HEK293 (cell line): ENCODE measurements around the gene EML3.

Experiments used
- CTCF ChIA-PET: fragments of 350-600 bp; formaldehyde crosslinking; extraction: SDS; loops from one replicate; lab custom pipeline; 2021; ENCODE audit warnings: antibody characterized with exemption; lab: Yijun Ruan, JAX
- POLR2A ChIA-PET: fragments of 300-600 bp; formaldehyde crosslinking; extraction: SDS; loops from one replicate; lab custom pipeline; 2020; ENCODE audit warnings: antibody characterized with exemption, inconsistent platforms; lab: Yijun Ruan, JAX
- H3K27ac ChIP-seq: fragments of 200-500 bp; sonication (Bioruptor generic); 2 replicates; pipeline ENCODE4 v1.5.1; 2014; ENCODE audit warnings: low read depth, low read length, control low read depth, inconsistent platforms; ENCODE audit errors: extremely low read depth
- H3K36me3 ChIP-seq, 2 experiments: fragments of 200-500 bp in 1 of 2; sonication (Bioruptor generic) in 1 of 2; 1 replicate in 1 of 2; 2 replicates in 1 of 2; pipeline ENCODE4 v1.5.1; 2014 to 2017; ENCODE audit warnings: inconsistent platforms in 2 of 2, low read length in 2 of 2; ENCODE audit not compliant: control insufficient read depth in 2 of 2, insufficient read depth in 1 of 2
- H3K4me1 ChIP-seq: fragments of 200-500 bp; sonication (Bioruptor generic); 2 replicates; pipeline ENCODE4 v1.5.1; 2014; ENCODE audit warnings: mild to moderate bottlenecking, low read length, inconsistent platforms; ENCODE audit not compliant: control insufficient read depth, insufficient read depth
- H3K4me3 ChIP-seq: 2 replicates; pipeline ENCODE4 v1.5.1; 2011; ENCODE audit warnings: low read depth, mild to moderate bottlenecking, control low read depth, low read length, moderate library complexity
- H3K9me3 ChIP-seq: fragments of 200-500 bp; sonication (Bioruptor generic); 2 replicates; pipeline ENCODE4 v1.5.1; 2014; ENCODE audit warnings: low read depth, low read length, inconsistent platforms; ENCODE audit not compliant: control insufficient read depth, insufficient read depth
- BCL11A ChIP-seq: fragments of 450-650 bp; formaldehyde crosslinking; IDR thresholded peaks from 2 replicates; pipeline ENCODE4 v1.5.1; 2016; ENCODE audit warnings: low read depth, missing biosample characterization, missing genetic modification characterization
- ELK4 ChIP-seq: IDR thresholded peaks from 2 replicates; pipeline ENCODE4 v1.6.1; 2011; ENCODE audit warnings: mild to moderate bottlenecking, low read depth, low read length, borderline replicate concordance
- MEIS1 ChIP-seq: sonication (generic); formaldehyde crosslinking; IDR thresholded peaks from 2 replicates; pipeline ENCODE4 v1.8.1; 2022; ENCODE audit warnings: missing genetic modification reagents, mild to moderate bottlenecking, borderline replicate concordance
- OSR2 ChIP-seq: fragments of 450-650 bp; formaldehyde crosslinking; IDR thresholded peaks from 2 replicates; pipeline ENCODE4 v1.5.1; 2016; ENCODE audit warnings: missing biosample characterization, missing genetic modification characterization
- OVOL3 ChIP-seq: fragments of 450-650 bp; formaldehyde crosslinking; IDR thresholded peaks from 2 replicates; pipeline ENCODE4 v1.5.1; 2016; ENCODE audit warnings: missing biosample characterization, missing genetic modification characterization
- PRDM4 ChIP-seq: fragments of 450-650 bp; formaldehyde crosslinking; IDR thresholded peaks from 2 replicates; pipeline ENCODE4 v1.5.1; 2017; ENCODE audit warnings: missing biosample characterization, missing genetic modification characterization
- PRDM6 ChIP-seq: fragments of 450-650 bp; formaldehyde crosslinking; IDR thresholded peaks from 2 replicates; pipeline ENCODE4 v1.5.1; 2017; ENCODE audit warnings: missing biosample characterization, missing genetic modification characterization
- ZEB2 ChIP-seq: fragments of 450-650 bp; formaldehyde crosslinking; IDR thresholded peaks from 2 replicates; pipeline ENCODE4 v1.5.1; 2016; ENCODE audit warnings: missing biosample characterization, missing genetic modification characterization
- ZFHX2 ChIP-seq: fragments of 450-650 bp; formaldehyde crosslinking; conservative IDR thresholded peaks from 2 replicates; pipeline ENCODE4 v1.5.1; 2016; ENCODE audit warnings: missing biosample characterization, missing genetic modification characterization
- ZNF133 ChIP-seq: fragments of 450-650 bp; formaldehyde crosslinking; IDR thresholded peaks from 2 replicates; pipeline ENCODE4 v1.5.1; 2016; ENCODE audit warnings: missing biosample characterization, missing genetic modification characterization
- ZNF184 ChIP-seq: fragments of 450-650 bp; IDR thresholded peaks from 2 replicates; pipeline ENCODE4 v1.5.1; 2018; ENCODE audit warnings: missing biosample characterization, mild to moderate bottlenecking, missing genetic modification characterization
- ZNF202 ChIP-seq: fragments of 450-650 bp; formaldehyde crosslinking; IDR thresholded peaks from 2 replicates; pipeline ENCODE4 v1.5.1; 2016; ENCODE audit warnings: missing biosample characterization, missing genetic modification characterization, borderline replicate concordance
- ZNF211 ChIP-seq: fragments of 450-650 bp; formaldehyde crosslinking; IDR thresholded peaks from 2 replicates; pipeline ENCODE4 v1.5.1; 2016; ENCODE audit warnings: low read depth, missing biosample characterization, missing genetic modification characterization
- ZNF248 ChIP-seq: fragments of 450-650 bp; formaldehyde crosslinking; IDR thresholded peaks from 2 replicates; pipeline ENCODE4 v1.5.1; 2017; ENCODE audit warnings: missing biosample characterization, missing genetic modification characterization
- ZNF280D ChIP-seq: fragments of 450-650 bp; formaldehyde crosslinking; IDR thresholded peaks from 2 replicates; pipeline ENCODE4 v1.5.1; 2016; ENCODE audit warnings: missing biosample characterization, missing genetic modification characterization
- ZNF350 ChIP-seq: fragments of 450-650 bp; formaldehyde crosslinking; IDR thresholded peaks from 2 replicates; pipeline ENCODE4 v1.5.0; 2017; ENCODE audit warnings: missing biosample characterization, mild to moderate bottlenecking, missing genetic modification characterization
- ZNF354C ChIP-seq: fragments of 450-650 bp; formaldehyde crosslinking; IDR thresholded peaks from 2 replicates; pipeline ENCODE4 v1.5.1; 2016; ENCODE audit warnings: missing biosample characterization, missing genetic modification characterization, low read depth, borderline replicate concordance
- ZNF416 ChIP-seq: fragments of 450-650 bp; formaldehyde crosslinking; IDR thresholded peaks from 2 replicates; pipeline ENCODE4 v1.5.1; 2016; ENCODE audit warnings: missing biosample characterization, missing genetic modification characterization
- ZNF449 ChIP-seq: fragments of 450-650 bp; formaldehyde crosslinking; IDR thresholded peaks from 2 replicates; pipeline ENCODE4 v1.5.1; 2017; ENCODE audit warnings: missing biosample characterization, mild to moderate bottlenecking, missing genetic modification characterization, moderate library complexity
- ZNF473 ChIP-seq: fragments of 450-650 bp; formaldehyde crosslinking; IDR thresholded peaks from 2 replicates; pipeline ENCODE4 v1.5.1; 2017; ENCODE audit warnings: missing biosample characterization, missing genetic modification characterization
- ZNF623 ChIP-seq: fragments of 450-650 bp; formaldehyde crosslinking; IDR thresholded peaks from 2 replicates; pipeline ENCODE4 v1.5.1; 2016; ENCODE audit warnings: missing biosample characterization, missing genetic modification characterization
- ZNF629 ChIP-seq: fragments of 450-650 bp; formaldehyde crosslinking; IDR thresholded peaks from 2 replicates; pipeline ENCODE4 v1.5.1; 2017; ENCODE audit warnings: missing biosample characterization, missing genetic modification characterization
- ZNF692 ChIP-seq: fragments of 450-650 bp; formaldehyde crosslinking; IDR thresholded peaks from 2 replicates; pipeline ENCODE4 v1.5.1; 2016; ENCODE audit warnings: missing biosample characterization, missing genetic modification characterization
- ZNF707 ChIP-seq: fragments of 450-650 bp; formaldehyde crosslinking; IDR thresholded peaks from 2 replicates; pipeline ENCODE4 v1.5.1; 2016; ENCODE audit warnings: missing biosample characterization, missing genetic modification characterization
- ZNF837 ChIP-seq: fragments of 450-650 bp; formaldehyde crosslinking; IDR thresholded peaks from 2 replicates; pipeline ENCODE4 v1.5.1; 2016; ENCODE audit warnings: missing biosample characterization, missing genetic modification characterization

Gene EML3

GRCh38 chr11:62599901-62600300 lies 12.7 kb downstream of the EML3 start (continued):
- TF ChIP-seq BCL11A, result no peak

- Histone ChIP-seq H3K9me3 (no peaks in the 10 kb centered on the region), H3K27ac (peak overlapping the region; percentile 95), H3K4me3 (peak overlapping the region; percentile 91), H3K4me1 (no peaks in the 10 kb centered on the region), H3K36me3 (peaks cover 17 to 72% of the 10 kb centered on the region in 2 experiments; a peak in 2 of 3 replicates)
- CTCF ChIA-PET, result interaction anchor here (0.6 to 1.3 kb wide), 3 partner anchors 13 to 187 kb away, joined by 5 read pairs; partner anchors contain the start of genes EML3 and HNRNPUL2
- POLR2A ChIA-PET, result interaction anchor here (0.6 to 4.2 kb wide), 14 partner anchors 7 to 282 kb away, joined by 3 to 140 read pairs (median 4); partner anchors contain the start of genes B3GAT3, C11orf98, CSKMT and EEF1G
- TF ChIP-seq PRDM6 (tag by site-specific recombination) (no peak), ZNF248 (tag by site-specific recombination) (no peak), ZNF184 (tag by site-specific recombination) (peak; percentile 52; the same call in 1 of the 2 replicates), ZNF133 (no peak), ZNF837 (no peak), ZEB2 (tag by site-specific recombination) (peak; percentile 38), ZNF623 (no peak), ZNF692 (tag by site-specific recombination) (no peak), ZFHX2 (0 out of 2 replicates have a peak, but pooled peaks have one; percentile 7), ZNF707 (tag by site-specific recombination) (no peak), ZNF280D (tag by site-specific recombination) (no peak), ZNF354C (no peak), OVOL3 (no peak), ZNF629 (peak; percentile 51), ZNF449 (tag by site-specific recombination) (no peak; the same call in 1 of the 2 replicates), PRDM4 (tag by site-specific recombination) (no peak), ZNF202 (tag by site-specific recombination) (no peak), ZNF416 (tag by site-specific recombination) (no peak), ZNF211 (no peak), ELK4 (peak; percentile 80), ZNF350 (tag by site-specific recombination) (no peak), MEIS1 (no peak), OSR2 (no peak), ZNF473 (tag by site-specific recombination) (no peak)
Observed at GRCh38 chr11:62599069-62599696, 13.4 kb downstream of the EML3 start.
